Heart right ventricle (tissue), 16 donors: ENCODE measurements around the gene GUSB. TPM values are rescaled to one million over a fixed set of nuclear protein-coding genes. Genes with fewer than 3 reads are reported as not detected.

Source experiments
- ATAC-seq, 8 donors: fragments of 200-7000 bp; cut with Tn5 transposase; one replicate each; pipeline ENCODE4 v1.9.1; 2020; ENCODE audit warnings: mild to moderate bottlenecking in 8 of 8, moderate library complexity in 8 of 8, moderate number of reproducible peaks in 1 of 8
- DNase-seq, 2 donors: peaks; one replicate each; pipeline ENCODE4 v3.0.0-alpha.2; 2020
- H3K27ac ChIP-seq, 10 donors: fragments of 200-600 bp; sonication (generic) in 2 of 10; one replicate each; pipeline versions ENCODE4 v1.5.0 to v1.8.0; 2020 to 2022; ENCODE audit warnings: mild to moderate bottlenecking in 3 of 10
- H3K27me3 ChIP-seq, 7 donors: fragments of 200-600 bp; one replicate each; pipeline ENCODE4 v1.8.0; 2021 to 2022; ENCODE audit warnings: mild to moderate bottlenecking in 2 of 7
- H3K36me3 ChIP-seq, 9 donors: fragments of 200-600 bp; sonication (generic) in 1 of 9; one replicate each; pipeline versions ENCODE4 v1.5.0 to v1.8.0; 2020 to 2022; ENCODE audit warnings: mild to moderate bottlenecking in 2 of 9
- H3K4me1 ChIP-seq, 9 donors: fragments of 200-600 bp; sonication (generic) in 1 of 9; one replicate each; pipeline versions ENCODE4 v1.5.0 to v1.8.0; 2020 to 2022; ENCODE audit warnings: mild to moderate bottlenecking in 4 of 9
- H3K4me3 ChIP-seq, 10 donors: fragments of 200-600 bp; sonication (generic) in 2 of 10; one replicate each; pipeline versions ENCODE4 v1.5.0 to v1.8.0; 2020 to 2022; ENCODE audit warnings: mild to moderate bottlenecking in 7 of 10, moderate library complexity in 2 of 10
- H3K9me3 ChIP-seq, 11 donors: fragments of 200-600 bp in 10 of 11; sonication (generic) in 2 of 11; one replicate each; pipeline versions ENCODE4 v1.5.0 to v1.8.0; 2013 to 2022; ENCODE audit warnings: mild to moderate bottlenecking in 2 of 11, control low read depth in 1 of 11, moderate library complexity in 1 of 11
- CTCF ChIP-seq, 9 donors: fragments of 200-600 bp; sonication (generic) in 2 of 9; IDR thresholded peaks; one replicate each; pipeline versions ENCODE4 v1.5.0 to v1.8.0; 2021 to 2022; ENCODE audit warnings: antibody characterized with exemption in 9 of 9, mild to moderate bottlenecking in 5 of 9, moderate library complexity in 1 of 9
- WGBS, 2 donors: extraction: QIAGEN DNeasy Blood & Tissue Kit; methylation state at CpG; one replicate each; pipeline ENCODE4 v1.1.7; 2013; ENCODE audit warnings: inconsistent platforms in 1 of 2; 5-methylcytosine and 5-hydroxymethylcytosine counted together
- intact Hi-C, 10 donors: fragments of 100-400 bp; cut with DNase I; formaldehyde crosslinking; loops; one replicate each; pipeline versions ENCODE4 v1.11.1 to v1.14.2; 2022
- polyA plus RNA-seq, 2 donors: library from polyadenylated mRNA; stranded (reverse); fragments of 200-250 nt; gene quantifications; one replicate each; pipeline ENCODE4 v1.2.3, GENCODE V29; 2013
- total RNA-seq, 10 donors: library from RNA; stranded (reverse); fragmentation: NEBNext Ultra II Directional in 3 of 10; extraction: Animal tissue kit (Norgen Biotek cat#: 25700) in 3 of 10; gene quantifications; one replicate each; pipeline versions ENCODE4 v1.2.1 to v1.2.4, GENCODE V29; 2021 to 2023
- donor health status: Arrhythmogenic right ventricular cardiomyopathy.
- donor health status: ischemic (EF 13 %, LVEDD 7.1; RV severe dilation, severe dysfunction).
- donor health status: healthy with polysubstance abuse.
- donor health status: DM: no; HTN: yes; CAD: no.
- donor health status: DM: no; HTN: no; CAD: no.
- donor health status: ischemic (EF 25% LVEDD 6.9; RV normal size, moderate dysfunction).
- donor health status: ischemic (EF 25% LVEDD 5.7; RV mildly dilated, moderate dysfunction).
- donor health status: healthy.
- donor health status: DM: yes; HTN: yes; CAD: no.
- donor health status: Ischemic cardiomyopathy.
- donor health status: ischemic (EF 35%, LVEDD 5.7; RV mildly dilated, moderate dysfunction).
- donor health status: nonischemic (EF 11% LVEDD 7.7; RV severe dilation, severe dysfunction).
- donor health status: DM: yes; HTN: yes; CAD: no.
- donor health status: PGD.
- donor health status: ischemic (EF 29% LVEDD 5.4; RV normal size, mild dysfunction).
- donor health status: nonischemic (EF 23%, LVEDD 6.1; RV moderate dilation, normal function).

Gene GUSB
- total and polyA plus RNA-seq, 12 donors: 10.8 to 30.6 (median 16.9) TPM

GRCh38 chr7:65976659-65977196 lies 5.3 kb downstream of the GUSB start:
- DNase-seq (no peak), ATAC-seq (no peak)
- no peak overlapping the region for H3K27ac ChIP-seq
- H3K4me1 ChIP-seq: peaks cover 0 to 19% (median 16%) of the 10 kb centered on the region in 9 donors
- H3K36me3 ChIP-seq: peaks cover 0 to 86% (median 22%) of the 10 kb centered on the region in 9 donors
- no peak overlapping the region for H3K4me3 ChIP-seq
- TF ChIP-seq CTCF (IDR thresholded peaks at IDR 0.05): no peak
- intact Hi-C loops: loop anchor here in 1 of 10 donors (10.0 kb wide), 1 partner anchor 102 kb away; the partner anchor contains the start of gene VKORC1L1
- no peaks in the 10 kb centered on the region for H3K9me3 ChIP-seq
- no peaks in the 10 kb centered on the region for H3K27me3 ChIP-seq
- WGBS, 2 donors: 93 to 94% methylated on average over 16 of the region's 16 CpGs

- DNase-seq (no peak), ATAC-seq (no peak)
- H3K4me1 ChIP-seq: peaks cover 0 to 12% (median 10%) of the 10 kb centered on the region in 9 donors
- 95 to 97% methylated on average over 11 of the region's 11 CpGs for WGBS, 2 donors
- no peaks in the 10 kb centered on the region for H3K27me3 ChIP-seq
- no peak for TF ChIP-seq CTCF (IDR thresholded peaks at IDR 0.05)
- intact Hi-C loops: loop anchor here in 1 of 10 donors (10.0 kb wide), 1 partner anchor 101 kb away; the partner anchor contains the start of gene VKORC1L1
- H3K27ac ChIP-seq: no peak overlapping the region
- no peaks in the 10 kb centered on the region for H3K9me3 ChIP-seq
- H3K36me3 ChIP-seq: peaks cover 0 to 94% (median 29%) of the 10 kb centered on the region in 9 donors
- H3K4me3 ChIP-seq: no peak overlapping the region
These were observed 6.1 kb downstream of the GUSB start for GRCh38 chr7:65975814-65976445.

- Histone ChIP-seq H3K27me3 (no peaks in the 10 kb centered on the region), H3K27ac (no peak overlapping the region), H3K4me3 (no peak overlapping the region), H3K36me3 (peaks cover 0 to 99% (median 31%) of the 10 kb centered on the region in 9 donors), H3K4me1 (peaks cover 0 to 1% (median 0%) of the 10 kb centered on the region in 9 donors), H3K9me3 (no peaks in the 10 kb centered on the region)
- DNase-seq: no peak
- 80 to 83% methylated on average over 9 of the region's 9 CpGs for WGBS, 2 donors
- intact Hi-C loops: loop anchor here in 1 of 10 donors (10.0 kb wide), 1 partner anchor 100 kb away; the partner anchor contains the start of gene VKORC1L1
- TF ChIP-seq CTCF (IDR thresholded peaks at IDR 0.05): no peak
- no peak for ATAC-seq
These were observed 7.1 kb downstream of the GUSB start for GRCh38 chr7:65974876-65975275.

- Histone ChIP-seq H3K4me3 (no peak overlapping the region), H3K27ac (no peak overlapping the region), H3K9me3 (no peaks in the 10 kb centered on the region), H3K4me1 (no peaks in the 10 kb centered on the region), H3K27me3 (no peaks in the 10 kb centered on the region), H3K36me3 (peaks cover 0 to 99% (median 37%) of the 10 kb centered on the region in 9 donors)
- no peak for DNase-seq
- WGBS, 2 donors: 90 to 93% methylated on average over 29 of the region's 29 CpGs
- ATAC-seq: peak in 3 of 8 donors; percentile 9 to 35 (median 27)
- intact Hi-C loops: loop anchor here in 1 of 10 donors (10.0 kb wide), 1 partner anchor 99 kb away; the partner anchor contains the start of gene VKORC1L1
- TF ChIP-seq CTCF (IDR thresholded peaks at IDR 0.05): no peak
These were observed 7.7 kb downstream of the GUSB start for GRCh38 chr7:65974191-65974801.
